GM19397 (cell line): Measurements from ENCODE around the gene OSCAR.
"Not testable (repeated sequence)": the region's sequence is repeated elsewhere in the genome, so short reads cannot be mapped to it uniquely, and the experiment has no call there.

Source experiments
- ATAC-seq: cut with Tn5 transposase; IDR thresholded peaks from one replicate; pipeline ENCODE4 v1.9.1; 2021; ENCODE audit warnings: mild to moderate bottlenecking, moderate library complexity; ENCODE audit not compliant: unreplicated experiment

Gene OSCAR

GRCh38 chr19:54127688-54128440 is 27.3 kb upstream of the OSCAR start:
- ATAC-seq, result no peak

GRCh38 chr19:54125713-54126112 is 25.1 kb upstream of the OSCAR start:
- no peak for ATAC-seq

DNA sequence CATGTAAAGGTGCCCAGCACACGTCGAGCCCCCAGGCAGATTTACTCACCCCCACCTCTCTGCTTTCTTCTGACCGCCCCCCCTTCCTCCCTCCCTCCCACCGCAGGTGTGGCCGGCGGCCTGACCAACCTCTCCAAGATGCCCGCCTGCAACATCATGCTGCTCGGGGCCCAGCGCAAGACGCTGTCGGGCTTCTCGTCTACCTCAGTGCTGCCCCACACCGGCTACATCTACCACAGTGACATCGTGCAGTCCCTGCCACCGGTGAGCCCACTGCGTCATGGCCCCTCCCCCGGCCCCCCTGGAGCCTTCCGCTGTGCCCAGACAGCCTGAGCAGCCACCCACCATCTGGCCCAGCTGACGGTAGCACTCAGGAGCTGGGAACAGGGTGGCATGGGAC is 23.8 kb upstream of the OSCAR start:
- ATAC-seq, result no peak

DNA sequence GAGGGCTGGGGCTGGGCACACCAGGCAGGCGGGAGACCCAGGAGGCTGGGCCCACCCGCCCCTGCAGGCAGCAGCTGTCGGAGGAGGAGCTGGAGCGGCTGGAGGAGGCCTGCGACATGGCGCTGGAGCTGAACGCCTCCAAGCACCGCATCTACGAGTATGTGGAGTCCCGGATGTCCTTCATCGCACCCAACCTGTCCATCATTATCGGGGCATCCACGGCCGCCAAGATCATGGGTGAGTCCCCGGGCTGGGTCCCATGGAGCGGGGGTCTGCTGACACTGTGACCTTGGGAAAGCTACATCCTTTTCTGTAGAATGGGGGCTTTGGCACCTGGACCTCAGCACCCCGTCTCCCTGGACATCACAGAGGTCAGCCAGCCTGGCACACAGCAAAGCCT is 23.1 kb upstream of the OSCAR start:
- no peak for ATAC-seq

DNA sequence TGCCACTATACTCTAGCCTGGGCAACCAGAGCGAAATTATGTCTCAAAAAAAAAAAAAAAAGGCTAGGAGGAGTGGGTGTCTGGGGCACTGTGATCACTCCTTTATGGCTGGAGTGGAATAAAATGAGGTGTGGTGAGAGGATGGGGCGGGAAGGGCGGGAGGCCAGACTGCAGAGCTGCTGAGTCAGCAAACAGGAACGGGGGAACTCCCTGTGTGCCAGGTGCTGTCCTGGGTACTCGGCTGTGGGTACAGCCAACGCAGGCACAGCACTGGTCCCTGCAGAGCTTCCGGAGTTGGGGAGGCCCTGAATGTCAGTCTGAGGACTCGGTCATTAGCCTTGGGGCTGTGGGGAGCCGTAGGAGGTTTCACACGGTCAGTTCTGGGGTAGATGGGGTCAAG is 20.7 kb upstream of the OSCAR start:
- no peak for ATAC-seq

DNA sequence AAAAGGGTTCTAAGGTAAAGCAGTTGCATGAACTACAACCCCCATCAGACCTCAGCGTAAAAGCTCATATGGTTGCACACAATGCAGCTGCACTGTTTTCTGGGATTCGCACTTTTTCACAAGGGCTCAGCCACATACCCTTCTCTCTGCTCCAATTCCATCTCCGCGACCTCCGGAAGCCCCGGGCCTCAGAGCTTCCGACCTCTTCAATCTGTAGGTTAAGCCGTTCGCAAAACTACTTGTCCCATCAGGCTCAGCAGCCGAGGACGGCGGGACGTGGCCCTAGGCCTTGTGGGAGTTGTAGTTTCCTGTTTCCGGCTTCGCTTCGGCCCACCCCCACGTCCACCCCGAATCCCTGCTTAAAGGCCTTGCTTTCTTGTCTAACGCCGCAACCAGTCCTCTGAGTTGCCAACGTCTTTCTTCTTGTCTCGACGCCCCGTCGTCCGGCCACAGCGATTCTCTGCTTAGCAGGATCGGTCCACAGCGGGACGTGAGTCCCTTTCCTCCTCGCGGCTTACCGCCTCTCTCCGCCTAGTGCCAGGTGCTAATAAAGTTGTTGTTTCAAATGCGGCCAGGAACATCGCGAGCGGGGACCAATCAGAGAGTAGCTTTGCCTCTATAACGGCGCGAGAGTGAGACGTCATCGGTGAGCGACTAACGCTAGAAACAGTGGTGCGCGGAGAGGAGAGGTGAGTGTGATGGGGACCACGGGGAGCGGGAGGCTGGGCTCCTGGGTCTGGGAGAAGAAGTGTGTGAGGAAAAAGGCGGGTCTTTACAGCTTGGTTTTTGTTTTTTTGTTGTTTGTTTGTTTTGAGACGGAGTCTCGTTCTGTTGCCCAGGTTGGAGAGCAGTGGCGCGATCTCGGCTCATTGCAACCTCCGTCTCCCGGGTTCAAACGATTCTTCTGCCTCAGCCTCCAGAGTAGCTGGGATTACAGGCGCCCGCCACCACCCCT is 14.8 kb upstream of the OSCAR start, which contains the start of the genes PRPF31 and TFPT:
TSS of gene PRPF31 (plus strand) at position 646 of the 955 bp plus-strand sequence. CDS start 2,525 bp downstream, outside the sequence.
TSS of gene TFPT (minus strand) at position 549 of the 955 bp plus-strand sequence. CDS start at position 161, 388 bp downstream.
- ATAC-seq, result peak; percentile 83

- no peak for ATAC-seq
Measured at GRCh38 chr19:54114340-54115108, 13.9 kb upstream of the OSCAR start.

- no peak for ATAC-seq
Measured at GRCh38 chr19:54109651-54110050, 9.0 kb upstream of the OSCAR start.

- ATAC-seq, result no peak
Measured at GRCh38 chr19:54108496-54108895, 7.9 kb upstream of the OSCAR start.

- ATAC-seq, result no peak
Measured at GRCh38 chr19:54107876-54108490, 7.4 kb upstream of the OSCAR start.

DNA sequence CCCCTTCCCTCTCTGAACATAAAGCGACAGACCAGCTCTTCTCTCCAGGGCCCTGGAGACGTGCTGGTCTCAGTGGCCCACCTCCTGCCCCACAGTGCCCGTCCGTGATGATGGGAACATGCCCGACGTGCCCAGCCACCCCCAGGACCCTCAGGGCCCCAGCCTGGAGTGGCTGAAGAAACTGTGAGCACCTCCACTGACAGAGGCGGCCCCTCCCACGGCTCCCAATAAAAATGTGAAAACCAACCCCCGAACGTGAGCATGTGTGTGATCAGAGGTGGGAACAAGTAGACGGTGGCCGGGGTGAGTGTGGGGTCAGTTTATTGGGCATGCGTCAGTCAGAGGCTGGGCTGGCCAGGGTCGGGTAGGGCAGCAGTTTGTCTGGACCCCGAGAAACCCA is 6.1 kb upstream of the OSCAR start:
- ATAC-seq, result no peak

GRCh38 chr19:54105796-54106195 is 5.2 kb upstream of the OSCAR start:
- no peak for ATAC-seq

GRCh38 chr19:54104998-54105715 is 4.6 kb upstream of the OSCAR start:
- ATAC-seq, result no peak

GRCh38 chr19:54102421-54103169 is 2.0 kb upstream of the OSCAR start, which contains the start of gene NDUFA3:
Gene NDUFA3, plus strand, starts transcription at chr19:54102855. Its CDS starts 24 bp downstream, at chr19:54102879.
- peak; percentile 95 for ATAC-seq

DNA sequence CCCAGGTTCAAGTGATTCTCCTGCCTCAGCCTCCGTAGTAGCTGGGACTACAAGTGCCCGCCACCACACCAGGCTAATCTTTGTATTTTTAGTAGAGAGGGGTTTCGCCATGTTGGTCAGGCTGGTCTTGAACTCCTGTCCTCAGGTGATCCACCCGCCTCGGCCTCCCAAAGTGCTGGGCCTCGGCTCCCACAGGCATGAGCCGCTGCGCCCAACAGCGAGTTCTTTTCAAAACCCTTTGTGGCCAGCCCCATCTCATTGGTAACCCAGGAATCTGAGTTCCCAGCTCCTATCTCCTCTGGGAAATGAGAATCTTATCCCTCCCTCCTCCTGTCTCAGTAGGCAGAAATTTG is 724 bp downstream of the OSCAR start:
- not testable (repeated sequence) for ATAC-seq

DNA sequence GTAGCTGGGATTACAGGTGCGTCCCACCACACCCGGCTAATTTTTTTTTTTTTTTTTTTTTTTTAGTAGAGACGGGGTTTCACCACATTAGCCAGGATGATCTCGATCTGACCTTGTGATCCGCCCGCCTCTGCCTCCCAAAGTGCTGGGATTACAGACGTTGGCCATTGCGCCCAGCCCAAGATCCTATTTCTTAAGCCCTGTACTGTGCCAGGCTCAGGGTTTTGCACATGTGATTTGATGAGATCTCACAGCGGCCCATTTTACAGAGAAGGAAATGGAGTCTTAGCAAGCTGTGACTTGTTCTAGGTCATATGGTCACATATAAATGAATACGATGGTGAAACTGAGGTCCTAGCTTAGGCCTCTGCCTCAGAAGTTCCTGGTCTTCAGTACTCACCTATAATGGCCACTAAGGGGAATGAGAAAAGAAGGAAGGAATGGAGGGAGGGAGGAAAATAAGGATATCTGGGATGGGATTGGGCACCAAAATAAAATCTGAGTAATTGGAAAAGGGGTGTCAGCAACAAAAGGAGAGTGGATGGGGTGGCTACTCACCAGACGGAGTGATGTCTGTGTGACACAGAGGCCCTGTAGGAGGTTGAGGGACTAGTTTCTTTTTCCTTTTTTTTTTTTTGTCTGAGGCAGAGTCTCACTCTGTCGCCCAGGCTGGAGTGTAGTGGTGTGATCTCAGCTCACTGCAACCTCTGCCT is 1.3 kb downstream of the OSCAR start:
- no peak for ATAC-seq

- no peak for ATAC-seq
Measured at GRCh38 chr19:54096617-54097106, 3.9 kb downstream of the OSCAR start.
